Hepatocyte (in vitro differentiated cells): ENCODE results near the gene DAAM2. TPM values are rescaled to one million over a fixed set of nuclear protein-coding genes. Genes with fewer than 3 reads are reported as not detected.

Experiments
- DNase-seq: peaks from one replicate; pipeline ENCODE4 v3.0.0-alpha.2; 2016; ENCODE audit warnings: low spot score
- H2AFZ ChIP-seq: fragments of 200-600 bp; sonication (generic); 2 replicates; pipeline ENCODE4 v1.6.0; 2016; ENCODE audit warnings: antibody characterized with exemption, mild to moderate bottlenecking
- H3K27ac ChIP-seq: fragments of 200-600 bp; sonication (generic); 2 replicates; pipeline ENCODE4 v1.5.1; 2016; ENCODE audit warnings: mild to moderate bottlenecking
- H3K27me3 ChIP-seq: fragments of 200-600 bp; sonication (generic); 2 replicates; pipeline ENCODE4 v1.6.1; 2016
- H3K36me3 ChIP-seq: fragments of 200-600 bp; sonication (generic); replicated peaks from 2 replicates; pipeline ENCODE4 v1.5.1; 2016; ENCODE audit warnings: low read depth; ENCODE audit not compliant: insufficient read depth
- H3K4me1 ChIP-seq: fragments of 200-600 bp; sonication (generic); 2 replicates; pipeline ENCODE4 v1.5.1; 2016; ENCODE audit warnings: mild to moderate bottlenecking, moderate library complexity; ENCODE audit not compliant: insufficient read depth
- H3K4me2 ChIP-seq: fragments of 200-600 bp; sonication (generic); 2 replicates; pipeline ENCODE4 v1.6.0; 2016
- H3K4me3 ChIP-seq: fragments of 200-600 bp; sonication (generic); 2 replicates; pipeline ENCODE4 v1.5.1; 2016; ENCODE audit warnings: mild to moderate bottlenecking
- H3K79me2 ChIP-seq: fragments of 200-600 bp; sonication (generic); 2 replicates; pipeline ENCODE4 v1.6.0; 2017; ENCODE audit warnings: mild to moderate bottlenecking
- H3K9me2 ChIP-seq: fragments of 200-600 bp; sonication (generic); replicated peaks from 2 replicates; pipeline ENCODE4 v1.6.0; 2017; ENCODE audit warnings: mild to moderate bottlenecking; ENCODE audit not compliant: insufficient read depth
- H3K9me3 ChIP-seq: fragments of 200-600 bp; sonication (generic); 2 replicates; pipeline ENCODE4 v1.5.1; 2016; ENCODE audit warnings: low read depth, mild to moderate bottlenecking
- H4K20me1 ChIP-seq: fragments of 200-600 bp; sonication (generic); 2 replicates; pipeline ENCODE4 v1.6.0; 2016; ENCODE audit warnings: mild to moderate bottlenecking; ENCODE audit not compliant: insufficient read depth, poor library complexity, severe bottlenecking
- EZH2 ChIP-seq: fragments of 200-600 bp; sonication (generic); IDR thresholded peaks from 2 replicates; pipeline ENCODE4 v1.6.1; 2016; ENCODE audit warnings: antibody characterized with exemption, mild to moderate bottlenecking, borderline replicate concordance
- EZH2phosphoT487 ChIP-seq: fragments of 200-600 bp; sonication (generic); IDR thresholded peaks from one replicate; pipeline ENCODE4 v1.6.1; 2018; ENCODE audit warnings: antibody characterized with exemption, mild to moderate bottlenecking, low read depth, moderate library complexity; ENCODE audit not compliant: unreplicated experiment, severe bottlenecking
- WGBS: methylation state at CpG from one replicate; pipeline ENCODE4 v1.1.6; 2016; ENCODE audit warnings: low lambda C conversion rate; ENCODE audit errors: missing lambda C conversion rate; 5-methylcytosine and 5-hydroxymethylcytosine counted together
- polyA plus RNA-seq: library from polyadenylated mRNA; unstranded; fragments of >200 nt; fragmentation: Nextera tagmentation; extraction: Ambion mirVana; gene quantifications from 2 replicates; pipeline ENCODE4 v1.2.1, GENCODE V29; 2016
- total RNA-seq: library from RNA; depleted of rRNA; stranded (reverse); fragments of >200 nt; gene quantifications from 2 replicates; pipeline ENCODE4 v1.2.3, GENCODE V29; 2014
- TF ChIP-seq, protein P1 (sequence below): fragments of 200-600 bp; sonication (generic); IDR thresholded peaks from 2 replicates; pipeline ENCODE4 v1.5.1; 2016; ENCODE audit warnings: antibody characterized with exemption, mild to moderate bottlenecking; ENCODE audit not compliant: poor library complexity

The DAAM2 gene
- total and polyA plus RNA-seq, 2 experiments from 2014 or later = 11.7 to 15.1 TPM

DNA sequence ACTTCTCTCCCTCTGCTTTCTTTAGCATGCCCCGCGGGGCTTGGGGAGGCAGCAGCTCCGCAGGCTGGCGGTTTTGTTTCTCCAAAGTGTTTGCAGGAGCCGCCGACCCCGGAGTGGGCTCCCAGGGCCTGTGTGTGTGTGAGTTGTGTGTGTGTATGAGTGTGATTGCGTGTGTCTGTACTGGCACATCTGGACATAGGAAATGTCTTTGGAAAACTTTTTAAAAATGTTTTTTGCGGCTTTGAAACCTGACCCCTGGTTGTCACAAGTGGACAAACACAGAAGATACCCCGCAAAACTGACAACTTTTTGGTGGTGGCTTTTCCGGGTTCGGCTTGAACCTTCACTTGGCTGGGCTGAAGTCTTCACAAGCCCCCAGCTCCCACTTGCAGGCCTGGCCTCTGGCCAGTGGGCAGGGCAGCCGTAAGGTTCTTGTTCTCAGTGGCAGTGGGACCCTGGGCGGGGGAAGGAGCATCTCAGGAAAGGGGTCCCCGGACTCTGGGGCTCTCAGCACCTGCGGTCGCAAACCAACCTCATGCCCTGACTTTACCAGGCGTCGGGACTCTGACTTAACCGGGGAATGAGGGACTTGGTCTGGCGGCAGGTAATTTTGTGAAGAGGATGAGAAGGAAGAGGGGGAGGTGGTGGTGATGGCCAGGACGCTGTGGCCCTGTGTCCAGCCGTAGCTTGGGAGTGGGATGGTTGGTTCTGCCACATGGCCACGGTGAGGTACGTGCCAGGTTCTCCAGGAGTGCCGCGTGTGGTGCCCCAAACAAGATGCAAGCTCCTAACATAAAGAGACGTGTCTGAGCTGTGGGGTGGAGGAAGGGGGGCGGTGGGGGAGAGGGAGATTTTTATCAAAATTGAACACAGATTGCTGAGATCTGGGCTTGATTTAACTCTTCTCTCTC, 619 bp downstream of the DAAM2 start:
- 29% methylated on average over 29 of the region's 29 CpGs for WGBS
- H2AFZ ChIP-seq = peak overlapping the region; percentile 88

DNA sequence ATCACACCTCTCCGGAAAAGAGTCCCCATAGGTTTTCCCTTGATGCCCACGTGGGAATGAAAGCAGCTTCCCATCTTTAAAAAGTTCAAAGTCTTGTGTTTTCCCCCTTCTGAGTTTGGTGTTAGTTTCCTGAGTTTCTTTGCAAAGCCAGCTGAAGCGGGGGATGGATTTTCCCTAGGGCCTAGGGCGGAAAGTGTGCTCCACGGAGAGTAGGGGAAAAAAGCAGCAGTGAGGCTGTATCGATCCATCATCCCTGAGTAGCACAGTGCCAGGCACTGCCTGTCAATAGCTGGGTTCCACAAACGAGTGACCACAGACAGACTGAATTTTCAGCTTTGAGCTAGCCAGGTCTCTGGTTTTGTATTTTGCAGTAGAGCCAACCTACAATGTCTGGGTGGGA, 1.3 kb downstream of the DAAM2 start:
- 47% methylated on average over 7 of the region's 7 CpGs for WGBS
- peaks cover 2% of the 10 kb centered on the region for H4K20me1 ChIP-seq
- peak overlapping the region; percentile 89 for H3K4me3 ChIP-seq
- H3K79me2 ChIP-seq = peaks cover 25% of the 10 kb centered on the region
- no peak overlapping the region for H2AFZ ChIP-seq
- H3K4me2 ChIP-seq = peak overlapping the region; percentile 99
- H3K4me1 ChIP-seq = peaks cover 16% of the 10 kb centered on the region
- H3K27ac ChIP-seq = peak overlapping the region; percentile 86
- H3K36me3 ChIP-seq = no peaks in the 10 kb centered on the region
- no peaks in the 10 kb centered on the region for H3K9me3 ChIP-seq
- H3K27me3 ChIP-seq = peaks cover 8% of the 10 kb centered on the region
- DNase-seq = no peak
- H3K9me2 ChIP-seq = no peaks in the 10 kb centered on the region
- TF ChIP-seq, protein P1, sequence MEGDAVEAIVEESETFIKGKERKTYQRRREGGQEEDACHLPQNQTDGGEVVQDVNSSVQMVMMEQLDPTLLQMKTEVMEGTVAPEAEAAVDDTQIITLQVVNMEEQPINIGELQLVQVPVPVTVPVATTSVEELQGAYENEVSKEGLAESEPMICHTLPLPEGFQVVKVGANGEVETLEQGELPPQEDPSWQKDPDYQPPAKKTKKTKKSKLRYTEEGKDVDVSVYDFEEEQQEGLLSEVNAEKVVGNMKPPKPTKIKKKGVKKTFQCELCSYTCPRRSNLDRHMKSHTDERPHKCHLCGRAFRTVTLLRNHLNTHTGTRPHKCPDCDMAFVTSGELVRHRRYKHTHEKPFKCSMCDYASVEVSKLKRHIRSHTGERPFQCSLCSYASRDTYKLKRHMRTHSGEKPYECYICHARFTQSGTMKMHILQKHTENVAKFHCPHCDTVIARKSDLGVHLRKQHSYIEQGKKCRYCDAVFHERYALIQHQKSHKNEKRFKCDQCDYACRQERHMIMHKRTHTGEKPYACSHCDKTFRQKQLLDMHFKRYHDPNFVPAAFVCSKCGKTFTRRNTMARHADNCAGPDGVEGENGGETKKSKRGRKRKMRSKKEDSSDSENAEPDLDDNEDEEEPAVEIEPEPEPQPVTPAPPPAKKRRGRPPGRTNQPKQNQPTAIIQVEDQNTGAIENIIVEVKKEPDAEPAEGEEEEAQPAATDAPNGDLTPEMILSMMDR = no peak
- no peak for TF ChIP-seq EZH2
- no peak for TF ChIP-seq EZH2phosphoT487

More for the DNA sequence above, 619 bp downstream of the DAAM2 start:
- DNase-seq = no peak
- Histone ChIP-seq H3K4me1 (peaks cover 16% of the 10 kb centered on the region), H3K4me2 (peak overlapping the region; percentile 99), H3K9me3 (no peaks in the 10 kb centered on the region), H3K27ac (peak overlapping the region; percentile 86), H3K9me2 (no peaks in the 10 kb centered on the region), H4K20me1 (peaks cover 2% of the 10 kb centered on the region), H3K27me3 (peaks cover 8% of the 10 kb centered on the region), H3K36me3 (no peaks in the 10 kb centered on the region), H3K4me3 (peak overlapping the region; percentile 89), H3K79me2 (peaks cover 25% of the 10 kb centered on the region)
- TF ChIP-seq EZH2phosphoT487 (no peak), EZH2 (no peak)
- TF ChIP-seq, protein P1 = no peak

DNA sequence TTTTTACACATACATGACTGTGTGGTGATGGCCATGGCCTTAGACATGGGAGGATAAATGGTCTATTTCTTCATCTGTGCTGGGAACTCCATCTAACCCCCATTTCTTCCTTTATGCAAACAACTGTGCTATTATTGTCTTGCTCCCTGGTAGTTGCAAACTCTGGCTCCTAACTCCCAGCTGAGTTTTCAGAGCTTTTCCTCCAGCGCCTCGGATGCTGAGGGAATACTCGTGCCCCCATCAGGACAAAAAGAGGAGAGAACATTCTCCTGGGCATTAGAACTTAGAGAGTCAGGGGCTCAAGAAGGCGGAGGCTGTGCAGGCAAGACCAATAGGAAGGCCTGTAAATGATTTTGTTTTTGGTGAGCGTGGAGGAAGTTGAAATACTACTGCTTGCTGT, 2.1 kb downstream of the DAAM2 start:
- Histone ChIP-seq H3K27me3 (peaks cover 8% of the 10 kb centered on the region), H3K79me2 (peaks cover 25% of the 10 kb centered on the region), H3K27ac (peak overlapping the region; percentile 86), H3K36me3 (no peaks in the 10 kb centered on the region), H3K9me3 (no peaks in the 10 kb centered on the region), H3K4me3 (peak overlapping the region; percentile 89), H2AFZ (no peak overlapping the region), H4K20me1 (peaks cover 2% of the 10 kb centered on the region), H3K4me2 (peak overlapping the region; percentile 99), H3K4me1 (peaks cover 16% of the 10 kb centered on the region), H3K9me2 (no peaks in the 10 kb centered on the region)
- 71% methylated on average over 5 of the region's 5 CpGs for WGBS
- TF ChIP-seq, protein P1 = peak; percentile 22
- no peak for TF ChIP-seq EZH2phosphoT487
- DNase-seq = no peak
